Stimulated activated CD8-positive, alpha-beta memory T cell treated with anti-CD3 and anti-CD28 coated beads, Interleukin-12 subunit alpha, Interleukin-12 subunit beta, amount 100 ng/mL, for 24 hours (primary cell): Measurements from ENCODE around the gene GSAP.
"Not testable (repeated sequence)": the region's sequence is repeated elsewhere in the genome, so short reads cannot be mapped to it uniquely, and the experiment has no call there.

ENCODE experiments used
- DNase-seq: peaks from one replicate; pipeline ENCODE4 v3.0.0-alpha.2; 2020; ENCODE audit errors: extremely low read depth

GSAP gene, protein sequence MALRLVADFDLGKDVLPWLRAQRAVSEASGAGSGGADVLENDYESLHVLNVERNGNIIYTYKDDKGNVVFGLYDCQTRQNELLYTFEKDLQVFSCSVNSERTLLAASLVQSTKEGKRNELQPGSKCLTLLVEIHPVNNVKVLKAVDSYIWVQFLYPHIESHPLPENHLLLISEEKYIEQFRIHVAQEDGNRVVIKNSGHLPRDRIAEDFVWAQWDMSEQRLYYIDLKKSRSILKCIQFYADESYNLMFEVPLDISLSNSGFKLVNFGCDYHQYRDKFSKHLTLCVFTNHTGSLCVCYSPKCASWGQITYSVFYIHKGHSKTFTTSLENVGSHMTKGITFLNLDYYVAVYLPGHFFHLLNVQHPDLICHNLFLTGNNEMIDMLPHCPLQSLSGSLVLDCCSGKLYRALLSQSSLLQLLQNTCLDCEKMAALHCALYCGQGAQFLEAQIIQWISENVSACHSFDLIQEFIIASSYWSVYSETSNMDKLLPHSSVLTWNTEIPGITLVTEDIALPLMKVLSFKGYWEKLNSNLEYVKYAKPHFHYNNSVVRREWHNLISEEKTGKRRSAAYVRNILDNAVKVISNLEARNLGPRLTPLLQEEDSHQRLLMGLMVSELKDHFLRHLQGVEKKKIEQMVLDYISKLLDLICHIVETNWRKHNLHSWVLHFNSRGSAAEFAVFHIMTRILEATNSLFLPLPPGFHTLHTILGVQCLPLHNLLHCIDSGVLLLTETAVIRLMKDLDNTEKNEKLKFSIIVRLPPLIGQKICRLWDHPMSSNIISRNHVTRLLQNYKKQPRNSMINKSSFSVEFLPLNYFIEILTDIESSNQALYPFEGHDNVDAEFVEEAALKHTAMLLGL

DNA sequence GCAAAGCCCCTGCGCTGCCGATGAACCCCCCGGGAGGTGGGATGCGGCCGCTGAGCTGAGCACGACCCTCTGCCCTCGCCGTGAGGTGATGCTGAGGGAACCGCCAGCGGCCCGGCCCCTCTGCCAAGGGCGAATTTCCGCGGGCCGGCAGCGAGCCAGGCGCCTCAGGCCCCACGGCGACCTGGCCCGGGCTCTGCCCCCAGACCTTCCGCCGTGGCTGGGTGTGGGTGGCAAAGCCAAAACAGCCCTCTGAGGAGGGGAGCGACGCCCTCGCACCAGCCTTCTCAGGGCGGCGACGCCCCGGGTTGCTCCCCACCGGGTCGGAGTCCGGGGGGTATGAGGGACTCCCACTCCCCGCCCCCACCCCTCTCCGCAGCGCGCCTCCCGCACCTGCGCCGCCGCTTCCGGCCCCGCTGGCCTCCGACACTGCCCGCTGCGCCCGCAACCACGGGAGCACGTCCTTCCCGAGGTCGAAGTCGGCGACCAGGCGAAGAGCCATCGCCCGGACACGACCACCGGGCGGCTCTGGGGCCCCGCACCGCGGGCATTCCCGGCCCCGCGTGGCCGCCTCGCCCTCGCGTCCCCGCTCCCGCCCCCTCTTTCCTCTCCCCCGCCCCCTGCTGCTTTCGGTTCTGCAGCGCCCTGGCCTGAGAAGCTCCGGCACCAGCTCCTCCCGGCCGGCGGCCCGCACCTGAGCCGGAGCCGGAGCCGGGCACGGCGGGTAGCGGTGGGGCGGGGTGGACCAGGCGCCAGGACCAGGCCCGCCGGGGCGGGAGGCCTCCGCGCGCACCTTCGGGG, at the start of gene GSAP:
GSAP (minus strand) TSS at position 527 of the 798 bp plus-strand sequence; CDS start at position 499, 28 bp downstream.
- DNase-seq = no peak

DNA sequence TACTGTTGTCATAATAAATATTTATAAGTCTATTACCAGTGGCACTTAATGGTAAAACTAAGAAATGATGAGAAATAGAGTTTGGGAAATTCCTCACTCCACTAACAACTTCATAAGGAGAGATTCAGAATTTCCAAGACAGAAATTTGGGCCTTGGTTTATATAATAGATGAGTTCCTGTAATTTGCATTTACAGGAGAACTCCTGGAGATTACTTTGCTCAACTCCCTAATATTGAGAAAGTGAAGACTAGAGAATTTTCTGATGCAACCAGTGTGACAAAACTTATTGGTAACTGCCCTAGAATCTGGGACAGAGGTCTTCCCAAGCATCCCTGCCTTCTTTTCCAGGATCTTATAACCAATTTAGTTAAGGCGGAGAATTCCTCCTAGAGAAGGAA, 49.1 kb upstream of the GSAP start:
- no peak for DNase-seq

DNA sequence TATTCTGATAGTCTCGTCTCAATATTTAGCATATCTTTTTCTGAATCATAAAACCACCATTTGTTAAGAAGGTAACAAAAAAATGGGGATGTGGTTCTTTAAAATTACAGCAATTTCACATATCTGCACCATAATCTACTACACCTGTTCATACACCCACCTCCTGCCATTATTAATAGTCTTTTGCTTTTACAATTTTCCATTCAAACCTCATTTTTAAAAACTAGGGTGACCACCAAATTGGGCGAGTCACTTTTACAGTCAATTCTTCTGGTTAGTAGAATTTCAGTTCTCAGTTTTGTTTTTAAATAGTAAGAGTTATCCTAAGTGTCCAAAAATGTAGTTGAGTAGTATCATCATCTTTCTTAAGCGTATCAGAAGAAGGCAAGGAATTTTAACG, 48.4 kb upstream of the GSAP start:
- no peak for DNase-seq

DNA sequence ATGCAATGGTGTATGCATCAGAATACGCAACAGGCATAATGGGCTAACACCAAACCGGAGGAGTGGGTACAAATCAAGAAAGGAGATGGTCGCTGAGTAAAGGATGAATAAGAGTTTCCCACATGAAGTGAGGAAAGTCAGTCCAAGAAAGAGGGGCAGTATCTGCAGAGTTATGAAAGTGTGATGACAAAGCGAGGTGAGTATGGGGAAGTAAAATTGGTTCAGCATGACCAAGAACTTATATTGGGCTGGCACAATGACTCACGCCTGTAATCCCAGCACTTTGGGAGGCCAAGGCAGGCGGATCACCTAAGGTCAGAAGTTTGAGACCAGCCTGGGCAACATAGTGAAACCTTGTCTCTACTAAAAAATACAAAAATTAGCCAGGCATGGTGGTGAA, 47.5 kb upstream of the GSAP start:
- not testable (repeated sequence) for DNase-seq

DNA sequence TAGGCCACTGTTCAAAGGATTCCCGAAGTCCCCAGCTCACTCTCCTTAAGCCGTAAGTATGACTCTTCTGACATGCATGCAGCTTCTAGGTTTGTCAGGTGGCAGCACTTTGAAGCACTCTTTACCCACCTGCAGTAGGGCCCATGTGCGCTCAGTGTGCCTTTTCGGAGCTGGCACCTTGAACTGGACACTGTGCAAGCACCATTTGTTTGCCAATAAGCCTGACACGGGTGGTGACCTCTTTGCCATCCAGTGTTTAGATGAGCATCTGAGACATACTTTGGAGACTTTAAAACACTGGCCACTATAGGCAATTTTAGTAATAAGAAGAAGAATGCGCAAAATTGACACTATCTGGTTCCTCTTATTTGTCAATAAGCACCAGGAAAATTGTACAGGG, 45.7 kb upstream of the GSAP start:
- no peak for DNase-seq

DNA sequence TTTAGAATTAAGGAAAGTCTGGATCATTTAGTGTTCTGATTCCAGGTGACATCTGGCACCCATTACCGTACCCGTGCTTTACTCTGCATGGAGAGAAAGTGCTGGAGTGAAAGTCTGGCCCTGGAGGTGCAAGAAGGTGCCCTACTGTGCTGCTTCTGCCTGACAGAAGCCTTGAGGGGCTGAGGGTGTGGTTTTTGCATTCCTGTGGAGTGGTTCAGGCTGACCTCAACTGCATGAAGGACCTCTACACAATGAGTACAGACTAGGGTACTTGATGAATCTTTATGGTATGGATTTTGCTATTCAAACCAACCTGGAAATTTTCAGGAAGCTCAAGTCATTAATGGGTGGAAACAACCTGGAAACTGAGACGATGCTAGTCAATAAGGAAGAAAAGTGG, 45.1 kb upstream of the GSAP start:
- DNase-seq = no peak

DNA sequence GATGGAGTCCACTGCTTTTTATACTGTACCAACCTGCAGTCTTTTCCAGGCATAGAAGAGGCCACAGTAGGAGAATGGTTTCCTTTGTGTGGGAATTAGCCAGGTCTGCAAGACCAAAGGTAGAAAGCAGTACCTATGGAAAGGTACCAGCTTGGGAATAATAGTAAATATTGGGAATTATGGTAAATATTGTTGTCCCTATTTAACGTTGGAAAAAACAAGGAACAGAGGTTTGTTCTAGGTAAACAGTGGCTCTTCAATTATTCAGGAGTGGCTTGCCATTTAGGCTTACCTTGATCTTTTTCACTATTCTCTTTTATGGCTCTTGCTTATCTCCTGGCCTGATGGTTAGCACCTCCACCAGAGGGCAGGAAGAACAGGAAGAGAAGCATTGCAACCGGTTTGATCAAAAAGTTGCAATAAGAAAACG, 43.9 kb upstream of the GSAP start:
- DNase-seq = no peak

DNA sequence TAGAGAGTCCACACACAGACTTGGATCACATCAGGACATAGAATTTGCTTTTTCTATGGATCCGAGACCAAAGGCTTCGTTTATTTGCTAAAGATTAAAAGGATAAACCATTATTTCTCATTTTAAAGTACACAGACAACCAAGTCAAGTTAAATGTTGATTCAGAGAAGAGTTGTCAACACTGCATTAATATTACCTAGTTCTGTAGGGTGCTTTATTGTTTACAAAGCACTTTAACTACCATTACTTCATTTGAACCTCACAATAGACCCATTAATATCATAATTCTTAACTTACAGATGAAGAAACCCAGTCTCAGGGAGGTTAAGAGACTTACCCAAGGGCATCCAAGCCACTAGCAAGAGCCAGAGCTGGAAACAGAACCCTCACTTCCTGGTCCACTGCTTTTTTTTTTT, 43.2 kb upstream of the GSAP start:
- no peak for DNase-seq

DNA sequence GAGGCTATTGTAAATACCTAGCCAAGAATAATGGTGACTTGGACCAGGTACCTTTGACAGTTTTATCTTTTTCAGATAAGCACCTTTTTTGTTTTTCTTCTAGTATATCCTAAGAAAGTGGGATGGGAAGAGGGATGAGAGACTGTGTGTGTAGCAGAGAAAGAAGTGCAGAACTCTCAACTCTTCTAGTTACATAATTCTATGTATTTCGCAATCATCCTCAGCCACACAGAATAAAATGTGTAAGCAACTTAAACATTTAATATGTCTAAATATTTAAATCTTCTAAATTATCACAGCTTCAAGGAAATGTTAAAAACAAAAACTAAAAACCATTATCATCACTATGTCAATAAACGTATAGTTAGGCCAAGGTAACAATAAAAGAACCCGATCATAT, 42.6 kb upstream of the GSAP start:
- DNase-seq = no peak

DNA sequence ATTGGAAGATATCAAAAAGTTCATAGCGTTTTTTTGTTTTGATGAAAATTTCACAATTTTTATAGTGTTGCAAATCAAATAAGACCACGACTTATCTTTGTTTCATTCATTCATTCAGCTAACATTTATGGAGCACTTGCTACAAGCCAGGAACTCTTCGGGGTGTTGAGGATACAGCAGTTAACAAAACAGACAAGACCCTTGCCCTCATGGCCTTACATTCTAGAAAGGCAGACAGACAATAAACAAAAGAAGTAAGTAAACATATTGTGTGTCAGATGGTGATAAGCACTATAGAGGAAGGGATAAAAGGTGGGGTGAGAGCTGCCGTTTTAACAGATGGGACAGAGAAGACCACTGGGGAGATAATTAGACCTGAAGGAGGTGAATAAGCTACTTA, 41.6 kb upstream of the GSAP start:
- no peak for DNase-seq

DNA sequence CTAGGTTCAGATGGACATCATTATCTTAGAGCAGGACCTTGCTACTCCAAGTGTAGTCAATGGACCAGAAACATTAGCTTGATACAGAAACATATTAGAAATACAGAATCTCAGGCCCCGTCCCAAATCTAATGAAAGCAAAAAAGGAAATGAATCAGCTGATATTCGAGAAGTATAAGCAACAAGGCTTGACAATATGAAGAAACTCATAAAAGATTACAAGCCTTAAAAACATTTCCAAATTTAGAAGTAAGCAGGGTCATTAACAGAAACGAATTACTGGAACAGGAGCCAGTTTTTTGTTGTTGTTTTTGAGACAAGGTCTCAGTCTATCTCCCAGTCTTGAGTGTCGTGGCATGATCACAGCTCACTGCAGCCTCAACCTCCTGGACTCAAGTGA, 40.5 kb upstream of the GSAP start:
- DNase-seq = no peak

DNA sequence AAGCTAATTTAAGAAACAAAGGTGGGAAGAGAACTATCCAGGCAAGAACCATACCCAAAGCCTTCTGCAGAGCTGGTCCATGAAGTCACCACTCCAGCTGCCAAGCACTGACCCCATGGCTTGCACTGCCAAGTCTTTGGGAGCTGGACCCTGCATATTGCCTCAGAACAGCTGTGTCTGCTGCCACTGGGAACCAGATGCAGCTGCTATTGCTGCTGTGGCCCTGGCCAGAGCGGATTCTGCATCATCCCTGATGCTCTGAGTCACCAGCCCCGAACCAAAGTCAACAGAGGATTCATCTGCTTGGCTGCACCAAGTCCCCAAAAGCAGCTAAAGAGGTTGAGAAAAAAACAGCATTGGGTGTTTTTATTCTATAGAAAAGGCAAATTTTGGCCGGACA, 39.2 kb upstream of the GSAP start:
- DNase-seq = no peak

DNA sequence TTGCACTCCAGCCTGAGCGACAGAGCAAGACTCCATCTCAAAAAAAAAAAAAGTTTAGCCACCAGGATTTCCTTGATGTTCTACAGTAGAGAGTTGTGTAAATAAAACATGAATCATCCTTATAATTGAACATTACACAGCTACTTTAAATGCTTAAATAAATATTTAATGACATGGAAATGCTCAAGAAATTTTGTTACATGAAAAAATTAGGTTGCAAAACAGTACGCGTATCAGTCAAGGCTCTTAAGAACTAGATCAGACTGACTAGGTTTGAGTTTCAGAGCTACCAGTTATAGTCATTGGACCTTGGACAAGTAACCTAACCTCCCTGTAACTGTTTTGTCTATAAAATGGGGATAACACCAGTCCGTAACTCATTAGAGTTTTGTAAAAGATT, 38.7 kb upstream of the GSAP start:
- DNase-seq = no peak

DNA sequence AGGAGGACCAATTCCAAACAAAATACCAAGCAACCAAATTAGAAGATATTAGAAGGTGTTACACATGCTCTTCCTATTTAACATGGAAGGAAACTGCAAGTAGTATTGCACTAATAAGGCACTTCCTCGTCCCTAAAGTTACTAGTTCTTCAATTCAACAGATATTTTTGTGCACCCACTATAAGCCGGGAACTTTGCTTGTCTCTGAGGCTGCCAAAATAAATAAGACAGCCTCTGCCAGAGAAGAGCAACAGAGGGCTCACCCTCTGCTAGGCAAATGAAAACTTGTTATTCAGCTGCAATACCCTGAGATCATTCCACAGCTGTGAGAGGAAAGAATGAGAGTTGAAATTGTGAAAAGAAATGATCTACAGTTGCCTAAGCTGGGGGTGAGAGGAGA, 37.4 kb upstream of the GSAP start:
- DNase-seq = no peak

DNA sequence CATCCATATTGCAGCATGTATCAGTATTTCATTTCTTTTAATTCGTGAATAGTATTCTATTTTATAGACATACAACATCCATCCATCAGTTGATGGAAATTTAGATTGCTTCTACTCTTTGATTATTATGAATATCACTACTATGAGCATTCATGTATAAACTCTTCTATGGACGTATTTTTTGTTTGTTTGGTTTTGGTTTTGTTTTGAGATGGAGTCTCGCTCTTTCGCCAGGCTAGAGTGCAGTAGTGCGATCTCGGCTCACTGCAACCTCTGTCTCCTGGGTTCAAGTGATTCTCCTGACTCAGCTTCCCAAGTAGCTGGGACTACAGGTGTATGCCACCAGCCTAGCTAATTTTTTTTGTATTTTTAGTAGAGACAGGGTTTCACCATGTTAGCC, 35.8 kb upstream of the GSAP start:
- DNase-seq = not testable (repeated sequence)

DNA sequence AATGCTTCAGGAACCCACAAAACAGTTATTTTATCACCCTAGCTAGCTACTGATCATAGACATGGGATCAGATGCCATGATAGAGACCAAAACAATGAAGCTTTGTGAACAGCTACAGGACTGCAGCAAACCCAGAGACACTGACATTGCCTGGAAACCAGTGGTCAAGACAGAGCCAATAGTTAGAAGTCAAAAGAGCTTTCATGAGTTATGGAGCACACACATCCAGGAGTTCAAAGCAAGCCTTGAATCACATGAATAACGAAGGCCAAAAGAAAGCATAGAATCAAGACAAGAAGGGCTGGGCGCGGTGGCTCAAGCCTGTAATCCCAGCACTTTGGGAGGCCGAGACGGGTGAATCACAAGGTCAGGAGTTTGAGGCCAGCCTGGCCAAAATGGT, 34.5 kb upstream of the GSAP start:
- no peak for DNase-seq

DNA sequence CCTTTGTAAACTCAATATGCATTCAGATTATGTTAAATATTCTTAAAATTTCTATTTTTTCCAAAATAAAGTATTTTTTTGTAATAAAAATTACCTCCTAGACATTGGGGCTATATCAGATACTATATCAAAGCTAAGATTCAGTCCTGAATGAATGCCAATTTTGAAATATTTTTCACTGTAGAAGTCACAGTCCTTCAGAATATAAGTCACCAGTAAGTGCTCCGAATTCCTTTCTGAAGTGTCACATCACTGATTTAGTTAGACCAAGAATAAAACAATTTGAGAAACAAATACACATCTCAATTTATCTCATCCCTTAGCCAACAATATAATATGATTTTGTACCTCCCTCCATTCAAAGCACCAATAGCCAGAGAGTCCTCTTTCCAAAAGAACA, 33.9 kb upstream of the GSAP start:
- no peak for DNase-seq

DNA sequence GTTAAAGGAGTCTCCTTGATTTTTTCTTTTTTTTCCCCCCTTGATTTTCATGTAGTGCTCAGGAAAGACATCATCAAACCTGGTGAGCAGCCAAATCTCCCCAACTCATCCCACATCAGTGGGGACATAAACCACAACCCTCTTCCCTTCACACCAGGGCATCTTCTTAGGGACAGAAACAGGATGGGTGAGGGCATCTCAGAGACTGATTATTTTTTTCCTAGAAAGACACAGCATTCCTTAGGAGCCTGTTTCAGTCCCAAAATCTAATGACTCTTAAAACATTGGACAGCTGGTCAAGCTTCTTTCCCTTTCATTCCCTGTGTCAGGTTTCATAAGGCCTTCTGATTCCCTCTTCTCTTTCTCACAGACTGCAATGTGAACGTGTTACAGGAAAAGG, 31.5 kb upstream of the GSAP start:
- DNase-seq = no peak

DNA sequence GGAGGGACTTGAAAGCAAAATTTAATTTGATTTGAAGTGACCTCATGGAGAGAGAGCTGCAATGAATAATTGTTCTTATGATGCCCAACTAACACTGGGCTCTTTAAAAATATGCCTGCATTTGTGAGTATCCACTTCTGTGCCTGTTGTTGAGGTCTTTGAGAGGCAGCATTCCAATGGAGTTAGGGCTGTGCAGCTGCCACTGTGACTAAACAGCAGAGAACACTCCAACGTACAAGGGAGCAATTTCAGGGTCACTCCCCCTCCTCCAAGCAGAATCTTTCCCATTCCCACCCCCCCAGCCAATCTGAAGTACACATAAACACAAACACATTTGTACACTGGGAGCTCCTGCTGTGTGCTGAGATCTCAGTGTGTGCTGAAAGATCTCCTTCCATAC, 28.0 kb upstream of the GSAP start:
- no peak for DNase-seq

DNA sequence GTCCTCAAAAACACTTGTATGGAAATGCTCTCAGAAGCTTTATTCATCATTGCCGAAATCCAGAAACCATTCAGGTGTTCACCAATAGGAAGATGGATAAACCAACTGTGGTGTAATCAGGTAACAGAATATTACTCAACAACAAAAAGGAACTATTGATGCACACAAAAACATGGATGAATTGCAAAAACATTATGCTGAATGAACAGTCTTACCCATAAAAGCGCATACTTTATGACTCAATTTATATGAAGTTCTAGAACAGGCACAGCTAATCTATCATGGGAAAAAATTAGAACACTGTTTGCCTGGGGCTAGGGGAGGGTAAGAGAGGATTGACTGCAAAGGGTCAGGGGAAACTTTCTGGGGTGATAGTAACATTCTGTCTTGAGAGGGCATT, 26.9 kb upstream of the GSAP start:
- no peak for DNase-seq

DNA sequence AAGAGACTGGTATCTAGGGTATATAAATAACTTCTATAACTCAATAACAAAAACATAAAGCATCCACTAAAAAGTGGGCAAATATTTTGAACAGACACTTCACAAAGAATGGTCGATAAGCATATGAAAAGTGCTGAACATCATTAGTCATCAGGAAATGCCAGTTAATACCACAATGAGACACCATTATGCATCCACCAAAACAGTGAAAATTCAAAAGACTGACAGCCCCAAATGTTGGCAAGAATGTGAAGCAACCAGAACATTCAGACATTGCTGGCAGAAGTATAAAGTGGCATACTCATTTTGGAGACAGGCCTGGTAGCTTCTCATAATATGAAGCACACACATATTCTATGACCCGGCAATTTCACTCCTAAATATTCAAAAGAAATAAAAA, 26.5 kb upstream of the GSAP start:
- DNase-seq = no peak

DNA sequence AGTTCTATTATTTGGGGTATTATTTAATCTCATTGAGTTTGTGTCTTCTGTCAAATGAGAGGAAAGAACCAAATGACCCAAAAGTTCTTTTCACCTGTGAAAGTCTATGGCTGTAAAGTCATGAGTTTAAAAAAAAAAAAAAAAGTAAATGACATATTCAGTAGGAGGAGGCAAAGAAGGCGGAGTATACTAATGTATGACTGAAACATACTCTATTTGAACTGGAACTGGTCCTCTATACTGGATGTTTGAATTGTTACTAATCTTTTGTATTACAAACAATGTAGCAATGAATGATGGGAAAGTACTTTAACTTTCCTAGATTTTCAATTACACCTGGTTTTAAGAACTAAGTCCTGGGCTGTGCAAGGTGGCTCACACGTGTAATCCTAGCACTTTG, 24.9 kb upstream of the GSAP start:
- no peak for DNase-seq
